Activated gamma-delta T cell treated with Interleukin-2 at 50 U/mL for 16 hours (primary cell): Measurements from ENCODE around the gene MPST.
"Not testable (repeated sequence)": the region's sequence is repeated elsewhere in the genome, so short reads cannot be mapped to it uniquely, and the experiment has no call there.

Experiments
- DNase-seq: peaks from one replicate; pipeline ENCODE4 v3.0.0-alpha.2; 2020

Gene MPST

DNA sequence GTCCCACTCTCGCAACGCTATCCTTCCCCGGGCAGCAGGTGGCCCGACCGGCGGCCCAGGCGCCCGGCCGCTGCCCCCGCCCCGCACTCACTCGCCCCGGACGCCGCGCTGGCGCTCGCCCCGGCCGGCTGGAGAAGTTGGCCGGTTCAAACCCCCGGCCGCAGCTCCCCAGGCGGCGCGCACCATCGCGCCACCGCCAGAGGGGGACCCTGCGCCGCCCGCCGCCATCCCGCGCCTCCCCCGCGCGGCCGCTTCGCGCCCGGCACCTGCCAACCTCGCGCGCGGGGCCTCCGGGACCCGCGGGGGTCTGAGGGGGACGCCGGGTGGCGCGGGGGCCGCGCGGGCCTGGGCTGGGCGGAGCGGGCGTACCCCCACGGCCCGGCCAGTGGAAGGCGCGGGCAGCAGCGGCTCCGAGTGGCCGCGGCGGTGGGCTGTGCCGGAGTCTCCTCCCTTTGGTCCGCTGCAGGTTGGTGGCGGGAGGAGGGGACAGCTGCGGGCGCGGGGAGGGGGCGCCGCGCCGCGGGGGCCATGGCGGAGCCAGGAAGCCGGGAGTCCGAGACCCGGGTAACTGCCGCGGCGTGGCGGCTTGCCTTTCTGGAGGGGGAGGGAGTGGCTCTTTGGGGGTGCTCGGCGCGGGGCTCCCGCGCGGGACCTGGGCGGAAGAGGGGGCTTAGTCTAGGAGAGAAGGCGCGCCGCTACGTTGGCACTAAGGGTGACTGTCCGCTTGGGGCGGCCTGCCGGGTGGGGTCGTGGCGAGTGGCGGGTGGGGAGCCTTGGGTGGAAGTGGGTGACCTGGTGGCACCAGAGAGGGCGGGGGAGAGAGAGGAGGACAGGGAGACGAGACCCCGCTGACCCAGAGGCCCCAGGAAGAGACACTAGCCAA, at the start of gene MPST, which contains the start of gene TST:
TSS of gene MPST (plus strand) at position 434 of the 883 bp plus-strand sequence. CDS start at position 529, 95 bp downstream.
TSS of gene TST (minus strand) at position 139 of the 883 bp plus-strand sequence. CDS start 715 bp downstream, outside the sequence.
- peak; percentile 27 for DNase-seq

DNA sequence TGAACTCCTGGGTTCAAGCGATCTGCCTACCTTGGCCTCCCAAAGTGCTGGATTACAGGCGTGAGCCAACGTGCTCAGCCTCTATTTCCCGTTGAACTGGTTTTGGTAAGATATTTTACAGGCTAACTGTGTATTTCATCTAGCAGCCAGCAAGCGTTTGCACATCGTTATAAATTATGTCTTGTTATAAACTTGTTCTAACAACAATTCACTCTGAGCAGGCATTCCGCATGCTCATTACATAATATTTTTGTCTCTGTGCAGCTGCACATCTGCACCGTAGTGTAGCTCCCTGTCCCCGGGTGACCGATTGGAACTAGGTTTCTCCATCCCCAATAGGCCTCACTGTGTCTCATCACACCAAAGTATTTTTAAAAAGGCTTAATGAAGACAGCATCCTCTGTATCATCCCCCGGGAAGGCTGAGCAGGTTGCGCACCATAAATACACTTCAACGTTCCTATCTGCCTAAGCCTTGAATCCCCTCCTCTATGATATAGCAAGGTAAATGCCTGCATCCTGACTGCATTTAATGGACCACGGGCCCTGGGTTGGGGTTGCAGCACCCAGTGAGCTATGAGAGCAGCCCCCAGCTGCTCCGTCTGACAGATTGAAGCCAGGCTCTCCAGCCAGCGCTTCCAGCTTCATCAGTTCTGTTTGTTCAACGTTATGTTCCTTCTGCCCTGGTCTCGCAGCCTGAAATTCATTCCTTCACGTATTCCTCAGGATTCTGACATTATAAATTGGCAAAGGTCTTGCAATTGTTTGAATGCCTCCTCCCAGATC, 48.0 kb upstream of the MPST start:
- DNase-seq, result no peak

DNA sequence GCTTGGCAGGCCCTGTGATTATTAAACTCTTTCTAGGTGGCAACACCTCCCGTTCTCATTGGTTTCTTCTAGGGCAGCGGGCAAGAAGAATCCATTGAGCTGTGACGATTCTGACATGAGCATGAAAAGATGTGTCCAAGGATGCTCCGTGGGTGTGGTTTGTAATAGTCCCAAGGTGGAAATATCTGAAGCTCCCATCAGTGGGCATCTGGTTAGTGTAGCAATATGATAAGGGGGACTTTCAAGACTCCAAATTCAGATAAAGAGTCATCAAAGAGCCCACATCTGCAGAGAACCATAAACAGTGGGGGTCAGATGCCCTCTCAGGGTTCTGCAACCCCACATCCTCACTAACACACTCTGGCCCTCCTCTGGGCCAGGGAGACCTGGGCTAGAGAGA, 42.9 kb upstream of the MPST start:
- DNase-seq, result no peak

DNA sequence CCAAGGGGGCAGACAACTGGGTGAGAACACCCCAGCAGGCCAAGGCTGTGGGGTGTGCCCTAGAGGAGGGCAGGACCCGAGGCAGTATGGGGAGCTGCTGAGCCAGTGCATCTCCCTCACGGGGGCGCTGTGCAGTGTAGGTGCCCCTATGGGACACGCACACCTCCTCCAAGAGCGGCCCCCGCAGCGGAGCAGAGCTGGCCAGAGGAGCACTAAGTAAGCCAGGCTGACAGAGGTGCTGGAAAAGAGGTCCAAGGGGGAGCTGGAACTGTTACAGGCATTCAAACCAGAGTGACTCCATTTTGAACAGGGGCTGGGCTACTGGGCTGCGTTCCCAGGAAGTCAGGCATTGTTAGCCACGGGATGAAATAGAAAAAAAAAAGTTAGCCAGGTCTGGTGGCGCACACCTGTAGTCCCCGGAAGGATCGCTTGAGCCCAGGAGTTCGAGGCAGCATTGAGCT, 42.1 kb upstream of the MPST start:
- peak; percentile 79 for DNase-seq

DNA sequence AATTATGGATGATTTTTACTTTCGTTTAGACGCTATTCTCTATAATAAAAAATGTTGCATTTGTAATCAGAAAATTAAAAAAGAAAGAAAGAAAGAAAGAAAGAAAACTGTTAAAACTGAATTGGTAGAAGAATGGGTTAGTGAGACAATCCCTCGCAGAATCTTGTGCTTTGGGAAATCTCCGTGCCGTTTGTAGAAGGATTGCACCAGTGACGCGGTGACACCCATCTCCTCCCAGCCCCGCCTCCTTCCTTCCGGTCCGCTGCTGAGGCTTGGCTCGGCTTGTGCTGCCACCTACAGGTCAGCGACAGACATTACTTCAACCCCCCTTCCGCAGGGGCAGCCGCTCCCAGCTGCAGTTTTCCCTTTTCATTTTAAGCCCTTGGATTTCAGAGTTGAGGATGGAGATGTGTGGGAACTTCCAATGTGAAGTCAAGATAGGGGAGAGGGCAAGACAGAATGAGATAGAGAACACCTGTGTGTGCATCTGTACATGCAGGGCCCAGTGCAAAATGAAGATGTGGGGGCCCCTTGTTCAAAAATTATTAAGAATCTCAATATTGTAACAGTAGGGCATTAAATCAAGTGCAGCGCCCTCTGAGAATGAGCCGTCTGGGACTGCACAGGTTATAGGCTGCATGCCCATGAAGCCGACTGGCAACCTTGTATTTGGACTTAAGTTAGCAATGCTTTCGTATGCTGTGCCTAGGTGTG, 41.4 kb upstream of the MPST start:
- peak; percentile 90 for DNase-seq

DNA sequence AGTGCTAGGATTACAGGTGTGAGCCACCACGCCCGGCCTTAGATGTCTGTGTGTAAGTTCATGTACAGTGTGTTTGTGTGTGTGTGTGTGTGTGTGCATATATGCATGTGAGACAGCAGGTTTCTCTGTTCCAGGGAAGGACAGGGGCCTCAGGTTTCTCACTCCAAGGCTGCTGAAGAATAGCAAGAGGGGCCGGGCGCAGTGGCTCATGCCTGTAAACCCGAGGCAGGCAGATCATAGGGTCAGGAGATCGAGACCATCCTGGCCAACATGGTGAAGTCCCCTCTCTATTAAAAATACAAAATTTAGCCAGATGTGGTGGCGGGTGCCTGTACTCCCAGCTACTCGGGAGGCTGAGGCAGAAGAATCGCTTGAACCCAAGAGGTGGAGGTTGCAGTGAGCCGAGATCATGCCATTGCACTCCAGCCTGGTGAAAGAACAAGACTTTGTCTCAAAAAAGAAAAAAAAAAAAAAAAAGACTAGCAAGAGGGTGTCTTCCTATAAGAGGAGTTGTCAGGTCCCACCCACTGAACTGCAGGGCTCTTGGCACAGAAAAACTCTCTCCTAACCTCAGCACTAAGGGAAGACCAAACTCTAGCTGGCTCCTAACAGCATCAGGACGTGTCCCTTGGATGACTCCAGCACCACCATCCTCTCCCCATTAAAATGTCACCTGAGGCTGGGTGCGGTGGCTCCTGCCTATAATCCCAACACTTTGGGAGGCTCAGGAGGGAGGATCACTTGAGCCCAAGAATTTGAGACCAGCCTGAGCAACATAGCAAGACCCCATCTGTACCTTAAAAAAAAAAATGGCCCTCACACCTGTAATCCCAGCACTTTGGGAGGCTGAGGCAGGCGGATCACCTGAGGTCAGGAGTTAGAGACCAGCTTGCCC, 40.3 kb upstream of the MPST start:
- no peak for DNase-seq

DNA sequence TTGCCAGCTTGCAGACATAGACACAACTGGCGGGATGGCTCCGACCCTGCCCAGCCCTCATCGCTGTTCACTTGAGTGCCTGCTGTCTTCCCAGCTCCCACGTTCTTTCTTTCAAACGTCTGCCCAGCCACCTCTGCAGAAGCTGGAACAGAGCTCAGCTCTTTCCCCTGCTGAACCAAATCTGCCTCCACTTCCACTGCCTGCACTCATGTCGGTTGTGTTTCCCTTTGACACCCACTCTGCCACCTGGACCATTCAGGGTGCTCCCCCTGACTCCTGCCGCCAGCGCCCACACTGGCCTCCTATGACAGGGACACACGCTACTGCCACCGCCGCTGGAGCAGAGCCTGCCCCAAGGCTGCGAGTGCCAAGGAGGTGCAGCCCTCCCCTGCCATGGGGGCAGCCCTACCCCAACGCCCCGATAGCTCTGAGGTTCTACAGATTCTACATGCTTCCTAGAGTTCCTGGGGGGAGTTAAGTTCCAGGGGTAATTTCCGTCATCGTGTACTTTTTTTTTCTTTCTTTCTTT, 38.2 kb upstream of the MPST start:
- DNase-seq, result no peak

DNA sequence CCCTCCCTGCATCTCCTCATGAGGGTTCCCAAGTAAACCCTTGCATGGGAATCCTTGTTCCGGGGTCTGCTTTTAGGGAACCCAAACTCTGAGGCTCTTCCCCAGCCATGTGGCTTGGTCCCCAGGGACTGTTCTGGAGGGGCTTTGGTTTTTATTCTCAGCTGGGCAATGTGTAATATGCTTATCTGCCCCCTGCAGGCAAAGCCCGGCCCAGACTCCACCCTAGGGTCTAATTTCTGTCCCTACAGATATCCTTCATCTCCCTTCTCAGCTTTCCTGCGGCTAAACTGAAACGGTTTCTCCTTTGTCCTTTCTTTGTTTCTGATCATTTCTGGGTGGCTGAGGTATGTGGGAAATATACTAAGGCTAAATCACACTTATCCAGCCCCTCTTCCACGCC, 37.4 kb upstream of the MPST start:
- DNase-seq, result no peak

DNA sequence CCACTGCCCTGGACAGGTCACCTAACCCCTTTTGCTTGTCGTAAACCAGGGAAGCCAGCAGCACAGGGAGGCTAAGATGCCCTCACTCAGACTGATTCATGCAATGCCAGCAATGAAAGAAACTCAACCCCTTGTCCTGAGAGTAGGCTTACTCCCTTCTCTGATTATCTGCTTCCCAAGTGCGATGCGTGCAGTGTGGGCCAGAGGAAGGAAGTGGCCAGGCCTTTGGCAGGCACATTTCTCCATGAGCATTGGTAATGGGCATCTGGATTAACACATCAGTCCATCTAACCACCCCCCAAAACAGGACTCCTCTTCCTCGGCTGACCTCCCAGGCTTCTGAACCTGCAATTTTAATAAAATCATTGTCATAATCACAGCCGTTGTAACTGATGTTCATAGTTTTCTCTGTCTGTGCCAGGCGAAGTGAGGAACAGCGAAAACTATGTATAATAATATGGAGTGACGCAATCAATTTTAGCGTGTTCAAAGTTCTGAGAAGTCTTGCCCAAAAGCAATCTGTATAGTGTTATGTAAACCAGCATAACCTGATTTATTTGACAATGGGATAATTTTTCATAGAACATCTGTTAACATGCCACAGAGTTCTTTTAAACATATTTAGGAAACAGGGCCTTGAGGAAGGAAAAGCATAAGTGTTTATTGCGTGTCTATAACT, 34.2 kb upstream of the MPST start:
- DNase-seq, result no peak

DNA sequence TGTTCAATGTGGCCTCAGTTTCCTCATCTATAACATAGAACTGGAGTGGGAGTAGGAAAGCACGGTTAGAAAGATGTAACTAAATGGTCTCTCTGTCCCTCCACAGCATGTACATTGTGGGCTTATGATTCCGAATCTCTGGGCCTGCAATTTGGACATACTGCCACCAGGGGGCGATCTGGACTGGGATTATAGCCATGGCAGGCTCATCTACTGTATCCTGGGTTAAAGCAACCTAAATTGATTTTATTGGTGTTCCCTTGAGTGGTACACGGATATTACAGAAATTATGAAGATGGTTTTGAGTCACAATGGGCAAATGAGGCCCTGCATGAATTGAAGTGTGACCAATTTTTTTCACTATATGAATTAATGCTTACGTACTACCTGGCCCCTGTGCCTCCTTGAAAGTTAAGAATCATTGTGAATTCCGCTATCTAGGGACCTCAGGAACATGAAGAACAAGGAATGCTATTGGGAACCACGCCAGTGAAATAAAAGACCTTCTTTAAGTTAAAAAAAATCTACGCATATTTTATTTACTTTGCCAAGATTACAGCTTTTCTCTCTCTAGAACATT, 33.2 kb upstream of the MPST start:
- no peak for DNase-seq

DNA sequence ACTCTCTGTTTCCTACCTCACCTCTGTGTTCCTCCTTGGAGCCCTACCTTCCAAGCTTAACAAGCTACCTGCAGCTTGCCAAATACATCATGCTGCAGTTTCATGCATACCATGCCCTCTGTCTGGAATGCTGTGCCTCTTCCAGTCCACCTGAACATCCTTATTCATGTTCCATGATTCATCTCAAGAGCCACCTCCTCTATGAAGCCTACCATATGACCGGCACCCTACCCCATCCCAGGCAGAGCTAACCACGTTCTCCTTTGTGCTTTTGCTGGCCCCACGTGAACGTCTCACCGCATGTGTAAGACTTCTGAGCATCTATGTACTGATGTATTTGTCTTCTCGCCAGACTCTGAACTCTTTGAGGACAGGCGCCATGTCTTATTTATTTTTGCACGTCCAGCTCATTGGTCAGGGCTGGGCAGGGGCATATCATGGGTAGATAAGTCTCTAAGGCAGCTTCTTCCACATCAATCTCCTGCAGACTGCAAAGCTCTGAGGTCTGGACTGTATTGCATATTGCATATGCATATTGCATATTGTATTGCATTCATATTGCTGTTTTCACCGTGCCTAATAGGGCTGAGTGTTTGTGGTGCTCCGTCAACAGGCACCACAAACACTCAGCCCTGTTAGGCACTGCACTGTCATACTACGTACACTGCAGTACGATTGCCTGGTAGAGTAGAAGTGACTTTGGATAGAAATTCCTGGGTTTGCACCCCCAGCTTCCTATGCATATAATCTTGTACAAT, 31.3 kb upstream of the MPST start:
- DNase-seq, result no peak

DNA sequence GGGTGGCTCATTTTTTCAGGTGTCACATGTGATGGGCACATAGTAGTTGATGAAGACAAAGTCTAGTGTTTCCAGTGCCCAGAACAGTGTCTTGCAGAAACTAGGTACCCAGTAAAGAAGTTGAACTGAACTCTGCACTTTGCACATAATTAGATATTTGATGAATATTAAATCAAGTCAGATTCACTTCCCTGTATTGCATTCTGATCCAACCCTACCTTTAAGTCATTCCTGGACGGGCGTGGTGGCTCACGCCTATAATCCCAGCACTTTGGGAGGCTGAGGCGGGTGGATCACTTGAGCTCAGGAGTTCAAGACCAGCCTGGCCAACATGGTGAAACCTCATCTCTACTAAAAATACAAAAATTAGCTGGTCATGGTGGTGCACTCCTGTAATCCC, 30.5 kb upstream of the MPST start:
- DNase-seq, result not testable (repeated sequence)

DNA sequence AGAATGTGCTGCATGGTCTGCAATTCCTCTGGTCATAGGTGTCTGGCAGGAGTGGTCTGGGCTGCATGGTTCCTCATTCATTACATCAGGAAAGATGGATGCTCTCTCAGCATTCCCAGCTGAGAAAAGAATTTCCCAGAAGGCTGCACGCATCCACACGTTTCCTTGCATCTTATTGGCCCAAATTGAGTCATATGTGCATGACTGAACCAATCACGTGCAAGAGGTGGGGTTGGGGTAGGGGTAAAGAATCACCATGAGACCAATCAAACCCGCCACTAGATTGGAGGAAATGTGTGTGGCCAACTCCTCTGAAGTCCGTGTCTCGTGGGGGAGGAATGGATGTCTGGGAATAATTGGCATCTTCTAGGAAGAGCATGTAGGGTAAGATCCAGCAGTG, 29.1 kb upstream of the MPST start:
- no peak for DNase-seq

DNA sequence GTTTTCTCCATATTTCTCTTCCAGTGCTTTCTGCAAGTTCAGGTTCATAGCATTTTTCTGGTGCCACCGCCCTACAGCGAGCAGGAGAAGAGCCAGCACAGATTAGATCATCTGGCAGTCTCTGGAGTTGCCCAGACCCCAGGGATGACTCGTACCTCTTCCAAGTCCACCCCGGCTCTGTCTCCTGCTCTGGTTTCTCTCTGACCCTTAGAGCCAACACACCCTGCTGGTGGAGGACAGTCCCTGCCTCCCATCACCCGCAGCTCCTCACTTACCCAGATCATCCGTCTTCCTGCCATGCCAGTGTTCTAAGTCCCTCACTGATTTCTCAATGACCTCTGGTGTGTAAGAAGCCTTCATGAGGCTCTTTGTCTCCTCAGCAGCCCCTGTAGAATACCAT, 28.3 kb upstream of the MPST start:
- no peak for DNase-seq

DNA sequence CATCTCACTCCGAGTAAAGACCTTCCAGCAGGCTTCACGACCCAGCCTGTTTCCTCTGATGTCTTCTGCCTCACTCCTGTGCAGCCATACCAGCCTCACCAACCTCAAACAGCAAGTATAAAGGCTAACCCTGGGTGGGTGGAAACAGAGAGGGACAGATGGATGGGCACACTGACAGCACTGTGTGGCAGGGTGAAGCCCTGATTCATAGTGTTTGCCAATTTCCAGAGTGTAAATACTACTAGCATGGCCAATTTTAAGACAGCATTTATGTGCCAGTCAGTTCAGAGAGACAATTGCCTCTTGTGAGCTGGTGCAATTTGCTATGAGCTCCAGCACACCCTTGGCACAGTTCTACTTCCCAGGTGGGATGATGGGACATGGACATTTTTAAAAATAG, 21.8 kb upstream of the MPST start:
- DNase-seq, result no peak

DNA sequence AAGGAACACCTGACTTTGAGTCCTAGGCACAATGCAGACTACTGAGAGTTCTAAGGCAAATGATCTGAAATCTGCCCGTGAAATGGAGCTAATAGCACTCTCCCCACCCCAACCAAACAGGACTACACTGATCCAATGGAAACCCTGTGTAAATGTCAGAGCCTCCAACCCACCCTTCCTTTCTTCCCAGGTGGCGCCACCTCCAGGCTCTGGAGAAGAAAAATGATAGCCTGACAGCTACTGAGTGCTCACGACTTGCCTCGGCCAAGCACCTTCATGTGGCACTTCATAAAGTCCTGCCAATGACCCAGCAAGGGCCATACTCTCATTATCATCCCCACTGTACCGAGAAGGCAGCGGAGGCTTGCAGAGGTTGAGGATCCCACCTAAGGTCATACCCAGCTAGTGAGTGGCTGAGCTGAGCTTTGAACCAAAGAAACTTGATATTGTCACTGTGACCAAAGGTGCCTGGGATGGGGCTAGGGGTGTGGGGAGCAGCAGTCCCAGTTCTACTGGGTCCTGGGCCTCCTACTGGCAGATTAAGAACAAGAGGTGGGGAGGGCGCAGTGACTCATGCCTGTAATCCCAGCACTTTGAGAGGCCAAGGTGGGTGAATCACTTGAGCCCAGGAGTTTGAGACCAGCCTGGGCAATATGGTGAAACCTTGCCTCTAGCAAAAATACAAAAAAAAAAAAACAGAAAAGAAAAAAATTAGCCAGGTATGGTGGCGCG, 20.8 kb upstream of the MPST start:
- DNase-seq, result no peak

DNA sequence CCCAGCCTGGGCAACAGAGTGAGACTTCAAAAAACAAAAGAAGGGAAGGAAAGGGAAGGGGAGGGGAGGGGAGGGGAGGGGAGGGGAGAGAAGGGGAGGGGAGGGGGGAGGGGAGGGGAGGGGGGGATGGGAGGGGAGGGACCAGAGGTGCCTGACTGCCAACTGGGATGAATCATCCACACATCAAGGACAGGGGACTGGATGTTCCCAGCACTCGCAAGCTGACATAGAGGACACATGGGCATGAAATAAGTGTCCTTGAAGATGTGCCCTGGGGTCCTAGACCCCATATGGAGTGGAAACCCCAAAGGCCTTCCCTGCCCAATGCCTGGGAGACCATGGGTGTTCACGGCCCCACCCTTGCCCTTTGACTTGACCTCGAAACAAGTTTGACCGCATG, 20.1 kb upstream of the MPST start:
- DNase-seq, result no peak

DNA sequence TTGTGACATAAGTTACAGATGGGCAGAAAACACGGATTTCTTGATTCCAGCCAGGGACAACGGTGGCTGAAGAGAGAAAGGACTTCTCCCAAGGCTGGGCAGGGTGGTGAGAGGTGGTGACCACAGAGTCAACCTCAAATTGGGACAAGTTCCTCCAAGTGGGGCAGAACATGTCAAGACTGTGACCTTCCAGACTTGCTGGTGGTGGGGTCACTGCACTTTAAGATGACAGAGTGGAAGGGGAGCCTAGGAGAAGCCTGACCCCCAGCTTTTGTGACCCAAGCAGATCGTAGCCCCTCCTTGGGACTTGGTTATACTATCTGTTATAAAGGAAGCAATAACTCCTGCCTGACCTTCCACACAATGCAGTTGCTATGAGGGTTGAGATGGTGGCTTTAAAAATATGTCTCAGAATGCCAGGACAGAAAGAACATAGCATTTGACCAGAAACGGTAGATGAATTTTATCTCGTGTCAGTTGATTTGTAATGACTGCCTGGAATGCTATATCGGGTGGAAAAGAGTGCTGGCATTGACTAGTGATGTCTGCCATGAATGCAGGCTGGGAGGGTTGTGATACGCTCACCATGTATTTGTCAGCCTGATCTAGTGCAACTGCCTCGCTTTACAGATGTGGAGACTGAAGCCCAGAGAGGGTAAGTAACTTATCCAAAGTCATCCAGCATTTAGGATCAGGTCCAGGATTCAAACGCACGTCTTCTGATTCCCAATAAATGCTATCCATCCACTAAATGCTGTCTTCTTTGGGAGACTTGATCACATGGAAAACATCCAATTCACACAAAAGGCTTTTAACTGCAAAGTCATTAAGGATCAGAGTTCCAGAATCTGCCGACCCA, 18.6 kb upstream of the MPST start:
- no peak for DNase-seq
